OCI-LY1 (cell line): ENCODE data around the gene CCNY.
A peak's percentile ranks its signal among the peaks of the same experiment; 100 is the strongest.

Experiments used
- H2AFZ ChIP-seq: fragments of 200-600 bp; sonication (generic), shearing (Covaris generic); 2 replicates; pipeline ENCODE4 v1.6.0; 2014; ENCODE audit warnings: antibody characterized with exemption, mild to moderate bottlenecking, low read length
- H3F3A ChIP-seq: fragments of 200-600 bp; sonication (generic), shearing (Covaris generic); 2 replicates; pipeline ENCODE4 v1.6.0; 2014; ENCODE audit warnings: mild to moderate bottlenecking, antibody characterized with exemption, low read length, moderate library complexity; ENCODE audit not compliant: insufficient read depth
- H3K27ac ChIP-seq: fragments of 200-600 bp; sonication (generic); 2 replicates; pipeline ENCODE4 v1.5.1; 2014; ENCODE audit warnings: low read length, mixed run types, mild to moderate bottlenecking, low read depth; ENCODE audit not compliant: poor library complexity, severe bottlenecking
- H3K27me3 ChIP-seq: fragments of 200-600 bp; sonication (generic); 2 replicates; pipeline ENCODE4 v1.6.0; 2014; ENCODE audit warnings: antibody characterized with exemption, mild to moderate bottlenecking, low read length, moderate library complexity; ENCODE audit not compliant: insufficient read depth
- H3K36me3 ChIP-seq: fragments of 200-600 bp; sonication (generic); 2 replicates; pipeline ENCODE4 v1.6.1; 2014; ENCODE audit warnings: mild to moderate bottlenecking, antibody characterized with exemption, low read length, moderate library complexity, mixed read lengths; ENCODE audit not compliant: insufficient read depth
- H3K4me1 ChIP-seq: fragments of 200-600 bp; sonication (generic); 2 replicates; pipeline ENCODE4 v1.5.1; 2014; ENCODE audit warnings: mild to moderate bottlenecking, low read length, moderate library complexity; ENCODE audit not compliant: insufficient read depth, severe bottlenecking
- H3K4me2 ChIP-seq: fragments of 200-600 bp; sonication (generic), shearing (Covaris generic); 2 replicates; pipeline ENCODE4 v1.6.1; 2014; ENCODE audit warnings: low read length
- H3K4me3 ChIP-seq: fragments of 200-600 bp; sonication (generic); 2 replicates; pipeline ENCODE4 v1.5.1; 2014; ENCODE audit warnings: low read length, low read depth, mild to moderate bottlenecking, mixed read lengths; ENCODE audit not compliant: poor library complexity, severe bottlenecking
- H3K79me2 ChIP-seq: fragments of 200-600 bp; shearing (Covaris generic); 2 replicates; pipeline ENCODE4 v1.6.1; 2016; ENCODE audit warnings: mixed run types, low read length, mixed read lengths; ENCODE audit not compliant: insufficient read depth
- H3K9ac ChIP-seq: fragments of 200-600 bp; sonication (generic), shearing (Covaris generic); 2 replicates; pipeline ENCODE4 v1.6.1; 2014; ENCODE audit warnings: mild to moderate bottlenecking, low read length, mixed read lengths
- H3K9me2 ChIP-seq: fragments of 200-600 bp; sonication (generic), shearing (Covaris generic); 2 replicates; pipeline ENCODE4 v1.6.1; 2014; ENCODE audit warnings: low read depth, mild to moderate bottlenecking, low read length, mixed read lengths
- H3K9me3 ChIP-seq: fragments of 200-600 bp; shearing (Covaris generic); 2 replicates; pipeline ENCODE4 v1.6.1; 2014; ENCODE audit warnings: low read length, mixed read lengths
- H4K20me1 ChIP-seq: fragments of 200-600 bp; sonication (generic), shearing (Covaris generic); 2 replicates; pipeline ENCODE4 v1.6.0; 2016; ENCODE audit warnings: mild to moderate bottlenecking, low read length; ENCODE audit not compliant: insufficient read depth
- CTCF ChIP-seq: fragments of 200-600 bp; sonication (generic), shearing (Covaris generic); IDR thresholded peaks from 2 replicates; pipeline ENCODE4 v1.5.1; 2017; ENCODE audit warnings: mild to moderate bottlenecking, antibody characterized with exemption, low read length, moderate library complexity, mixed read lengths
- EZH2 ChIP-seq: fragments of 200-600 bp; sonication (generic), shearing (Covaris generic); IDR thresholded peaks from 2 replicates; pipeline ENCODE4 v1.8.0; 2017; ENCODE audit warnings: borderline replicate concordance, mixed run types, mild to moderate bottlenecking, antibody characterized with exemption, low read length, moderate library complexity, mixed read lengths

Gene CCNY

GRCh38 chr10:35379226-35380137, 43.2 kb downstream of the CCNY start:
- no peaks in the 10 kb centered on the region for H3K79me2 ChIP-seq
- H3K27ac ChIP-seq, result no peak overlapping the region
- H4K20me1 ChIP-seq, result no peaks in the 10 kb centered on the region

GRCh38 chr10:35382096-35382495, 45.8 kb downstream of the CCNY start:
- no peaks in the 10 kb centered on the region for H3K9me2 ChIP-seq
- H3K4me3 ChIP-seq, result no peak overlapping the region
- no peaks in the 10 kb centered on the region for H3F3A ChIP-seq
- H3K9ac ChIP-seq, result no peak overlapping the region
- no peak for TF ChIP-seq EZH2
- no peak for TF ChIP-seq CTCF
- no peak overlapping the region for H2AFZ ChIP-seq
- no peaks in the 10 kb centered on the region for H3K27me3 ChIP-seq
- H3K4me2 ChIP-seq, result no peak overlapping the region
- H4K20me1 ChIP-seq, result no peaks in the 10 kb centered on the region
- no peaks in the 10 kb centered on the region for H3K79me2 ChIP-seq
- H3K4me1 ChIP-seq, result peaks cover 20% of the 10 kb centered on the region
- H3K9me3 ChIP-seq, result no peaks in the 10 kb centered on the region
- no peaks in the 10 kb centered on the region for H3K36me3 ChIP-seq
- H3K27ac ChIP-seq, result no peak overlapping the region

More at GRCh38 chr10:35379226-35380137, 43.2 kb downstream of the CCNY start:
- Histone ChIP-seq H3K36me3 (no peaks in the 10 kb centered on the region), H3K9me3 (no peaks in the 10 kb centered on the region), H3K4me2 (peak overlapping the region; percentile 34; the same call in 1 of the 2 replicates), H2AFZ (no peak overlapping the region), H3K9ac (no peak overlapping the region), H3K27me3 (no peaks in the 10 kb centered on the region), H3K4me1 (peaks cover 22% of the 10 kb centered on the region), H3F3A (no peaks in the 10 kb centered on the region), H3K9me2 (no peaks in the 10 kb centered on the region), H3K4me3 (no peak overlapping the region)
- peak; percentile 48; the same call in 1 of the 2 replicates for TF ChIP-seq CTCF
- TF ChIP-seq EZH2, result no peak

- Histone ChIP-seq H3K36me3 (no peaks in the 10 kb centered on the region), H3K4me1 (peaks cover 17% of the 10 kb centered on the region), H3K27ac (no peak overlapping the region), H3K4me3 (no peak overlapping the region), H3K9ac (no peak overlapping the region), H3K9me2 (no peaks in the 10 kb centered on the region), H4K20me1 (no peaks in the 10 kb centered on the region), H3K27me3 (no peaks in the 10 kb centered on the region), H3K9me3 (no peaks in the 10 kb centered on the region), H3F3A (no peaks in the 10 kb centered on the region), H2AFZ (no peak overlapping the region), H3K79me2 (no peaks in the 10 kb centered on the region), H3K4me2 (no peak overlapping the region)
- no peak for TF ChIP-seq CTCF
- no peak for TF ChIP-seq EZH2
Observed at GRCh38 chr10:35384265-35384868, 48.1 kb downstream of the CCNY start.
